Mesenchymal stem cell (in vitro differentiated cells and primary cell): ENCODE measurements around the gene TMEM134.

Experiments
- DNase-seq: peaks from one replicate; pipeline ENCODE4 v3.0.0-alpha.2; 2013
- H2AFZ ChIP-seq: one replicate; pipeline ENCODE4 v1.6.1; 2013; ENCODE audit warnings: low read depth, mild to moderate bottlenecking, control low read depth, inconsistent platforms, low read length, moderate library complexity
- H2AK5ac ChIP-seq: 2 replicates; pipeline ENCODE4 v1.6.1; 2013; ENCODE audit warnings: low read length, moderate library complexity, mild to moderate bottlenecking, inconsistent platforms; ENCODE audit not compliant: severe bottlenecking
- H2BK120ac ChIP-seq: one replicate; pipeline ENCODE4 v1.6.1; 2013; ENCODE audit warnings: low read depth, mild to moderate bottlenecking, inconsistent platforms, low read length, moderate library complexity
- H2BK12ac ChIP-seq, 2 experiments: one replicate each; pipeline ENCODE4 v1.6.1; 2013; ENCODE audit warnings: inconsistent platforms in 2 of 2, low read length in 2 of 2, mild to moderate bottlenecking in 2 of 2, moderate library complexity in 2 of 2, control low read depth in 1 of 2
- H2BK15ac ChIP-seq: one replicate; pipeline ENCODE4 v1.6.1; 2013; ENCODE audit warnings: mild to moderate bottlenecking, low read depth, inconsistent platforms; ENCODE audit not compliant: poor library complexity, severe bottlenecking
- H2BK5ac ChIP-seq: 2 replicates; pipeline ENCODE4 v1.6.1; 2013; ENCODE audit warnings: low read depth, mild to moderate bottlenecking, low read length, control low read depth, inconsistent platforms; ENCODE audit not compliant: poor library complexity, severe bottlenecking
- H3K14ac ChIP-seq, 2 experiments: one replicate each; pipeline ENCODE4 v1.6.1; 2013; ENCODE audit warnings: inconsistent platforms in 2 of 2, low read length in 2 of 2, control low read depth in 1 of 2, mild to moderate bottlenecking in 1 of 2, moderate library complexity in 1 of 2
- H3K18ac ChIP-seq, 2 experiments: one replicate each; pipeline ENCODE4 v1.6.1; 2013; ENCODE audit warnings: inconsistent platforms in 2 of 2, low read length in 2 of 2, control low read depth in 1 of 2, low read depth in 1 of 2, mild to moderate bottlenecking in 1 of 2
- H3K23ac ChIP-seq, 2 experiments: one replicate each; pipeline ENCODE4 v1.6.1; 2013; ENCODE audit warnings: inconsistent platforms in 2 of 2, low read length in 2 of 2, mild to moderate bottlenecking in 2 of 2, moderate library complexity in 2 of 2, control low read depth in 1 of 2
- H3K27ac ChIP-seq: 2 replicates; pipeline ENCODE4 v1.5.1; 2013; ENCODE audit warnings: mild to moderate bottlenecking, moderate library complexity, low read length, control low read depth, inconsistent platforms; ENCODE audit not compliant: poor library complexity, severe bottlenecking
- H3K27me3 ChIP-seq, 2 experiments: 2 replicates each; pipeline versions ENCODE4 v1.6.1 to v1.7.0; 2013; ENCODE audit warnings: low read length in 2 of 2, mild to moderate bottlenecking in 2 of 2, moderate library complexity in 2 of 2, control low read depth in 1 of 2, inconsistent platforms in 1 of 2; ENCODE audit not compliant: control insufficient read depth in 1 of 2, insufficient read depth in 1 of 2
- H3K36me3 ChIP-seq, 2 experiments: 2 replicates each; pipeline versions ENCODE4 v1.6.1 to v1.7.0; 2013; ENCODE audit warnings: low read length in 2 of 2, control low read depth in 1 of 2, inconsistent platforms in 1 of 2, low read depth in 1 of 2, mild to moderate bottlenecking in 1 of 2; ENCODE audit not compliant: insufficient read depth in 2 of 2, control insufficient read depth in 1 of 2
- H3K4ac ChIP-seq, 2 experiments: one replicate each; pipeline ENCODE4 v1.6.1; 2013; ENCODE audit warnings: inconsistent platforms in 2 of 2, low read length in 2 of 2, mild to moderate bottlenecking in 2 of 2, moderate library complexity in 2 of 2, control low read depth in 1 of 2, low read depth in 1 of 2
- H3K4me1 ChIP-seq: 2 replicates; pipeline ENCODE4 v1.6.1; 2013; ENCODE audit warnings: low read depth, low read length, control low read depth; ENCODE audit not compliant: control insufficient read depth, insufficient read depth
- H3K4me2 ChIP-seq: 2 replicates; pipeline ENCODE4 v1.6.1; 2013; ENCODE audit warnings: low read length, mild to moderate bottlenecking, inconsistent platforms; ENCODE audit not compliant: poor library complexity, severe bottlenecking
- H3K4me3 ChIP-seq, 2 experiments: 2 replicates each; pipeline versions ENCODE4 v1.5.1 to v1.7.0; 2013; ENCODE audit warnings: low read length in 2 of 2, mild to moderate bottlenecking in 2 of 2, control low read depth in 1 of 2, low read depth in 1 of 2; ENCODE audit not compliant: insufficient read depth in 1 of 2
- H3K79me1 ChIP-seq: replicated peaks from 2 replicates; pipeline ENCODE4 v1.6.1; 2013; ENCODE audit warnings: mild to moderate bottlenecking, control low read depth, low read length, inconsistent platforms; ENCODE audit not compliant: poor library complexity, severe bottlenecking
- H3K9ac ChIP-seq: 2 replicates; pipeline ENCODE4 v1.7.0; 2013; ENCODE audit warnings: mild to moderate bottlenecking, low read length, moderate library complexity
- H3K9me3 ChIP-seq: 2 replicates; pipeline ENCODE4 v1.7.0; 2013; ENCODE audit warnings: mild to moderate bottlenecking, low read length; ENCODE audit not compliant: control insufficient read depth
- H4K8ac ChIP-seq: one replicate; pipeline ENCODE4 v1.6.1; 2013; ENCODE audit warnings: inconsistent platforms, mild to moderate bottlenecking, low read length, moderate library complexity
- H4K91ac ChIP-seq: one replicate; pipeline ENCODE4 v1.6.1; 2013; ENCODE audit warnings: mild to moderate bottlenecking, low read length, inconsistent platforms
- WGBS: methylation state at CpG from one replicate; pipeline ENCODE4 v1.1.7; 2013; ENCODE audit warnings: mixed read lengths; 5-methylcytosine and 5-hydroxymethylcytosine counted together

TMEM134 gene

DNA sequence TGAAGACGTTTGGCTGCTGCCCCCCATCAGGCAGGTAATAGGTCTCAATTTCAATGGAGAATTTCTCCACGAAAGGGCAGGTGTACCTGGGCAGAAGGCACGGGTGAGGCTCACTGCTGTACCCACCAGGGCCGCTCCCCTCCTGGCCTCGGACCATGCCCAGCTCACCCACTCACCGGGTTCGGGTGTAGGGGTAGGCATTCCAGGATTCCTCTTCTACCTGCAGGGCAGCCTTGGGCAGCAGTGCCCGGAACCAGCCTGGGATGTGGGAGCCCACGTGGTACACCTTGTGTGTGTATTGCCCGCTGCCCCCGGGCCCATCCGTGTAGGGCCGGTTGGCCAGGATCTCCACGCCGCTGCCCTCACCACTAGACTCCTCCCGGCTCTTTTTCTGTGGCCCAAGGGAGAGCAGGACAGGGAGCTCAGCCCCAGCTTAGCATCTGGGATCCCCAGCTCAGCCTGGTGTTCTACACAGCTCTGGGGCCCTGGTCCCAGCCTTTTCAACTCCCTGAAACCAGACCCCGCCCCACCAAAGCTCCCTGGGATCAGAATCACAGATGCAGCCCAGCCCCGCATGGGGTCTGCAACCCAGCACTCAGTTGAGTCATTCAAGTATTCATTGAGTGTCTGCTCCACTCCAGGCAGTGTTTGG lies 33.4 kb upstream of the TMEM134 start:
- peaks cover 33% of the 10 kb centered on the region for H3K79me1 ChIP-seq
- no peaks in the 10 kb centered on the region for H3K9me3 ChIP-seq
- DNase-seq = no peak
- H3K27ac ChIP-seq = no peak overlapping the region
- H3K9ac ChIP-seq = no peak overlapping the region
- H3K4me2 ChIP-seq = no peak overlapping the region
- H2AK5ac ChIP-seq = no peak overlapping the region
- no peaks in the 10 kb centered on the region for H3K27me3 ChIP-seq
- no peak overlapping the region for H3K14ac ChIP-seq
- H4K91ac ChIP-seq = no peak overlapping the region
- no peak overlapping the region for H3K18ac ChIP-seq
- no peak overlapping the region for H2BK120ac ChIP-seq
- no peak overlapping the region for H2BK15ac ChIP-seq
- H2BK5ac ChIP-seq = no peak overlapping the region
- H3K4me3 ChIP-seq = no peak overlapping the region
- 96% methylated on average over 18 of the region's 18 CpGs for WGBS
- no peak overlapping the region for H2AFZ ChIP-seq
- no peak overlapping the region for H2BK12ac ChIP-seq
- H3K36me3 ChIP-seq = peaks cover 6 to 69% of the 10 kb centered on the region in 2 experiments
- H4K8ac ChIP-seq = no peak overlapping the region
- H3K4me1 ChIP-seq = peaks cover 49% of the 10 kb centered on the region
- no peak overlapping the region for H3K23ac ChIP-seq
- H3K4ac ChIP-seq = no peak overlapping the region

DNA sequence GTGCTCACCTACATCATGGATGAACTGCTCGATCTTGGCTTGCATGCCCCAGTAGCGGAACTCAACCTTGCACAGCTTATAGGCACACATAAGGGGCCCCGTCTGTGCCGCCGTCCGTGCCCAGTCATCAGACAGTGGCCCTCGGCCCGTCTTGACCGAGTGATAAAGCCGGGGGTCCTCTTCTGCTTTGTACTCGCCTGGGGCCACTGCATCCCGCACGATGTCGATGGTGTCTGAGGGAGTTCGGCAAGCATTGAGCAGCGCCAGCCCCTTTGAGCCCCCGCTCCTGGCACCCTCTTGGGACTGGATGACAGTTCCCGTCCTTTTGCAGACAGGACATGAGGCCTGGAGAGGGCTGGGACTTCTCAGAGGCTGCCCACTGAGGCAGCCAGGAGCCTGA lies 32.8 kb upstream of the TMEM134 start:
- no peak overlapping the region for H3K18ac ChIP-seq
- H2BK15ac ChIP-seq = no peak overlapping the region
- H3K4me3 ChIP-seq = no peak overlapping the region
- H2BK12ac ChIP-seq = no peak overlapping the region
- H3K27ac ChIP-seq = no peak overlapping the region
- no peak overlapping the region for H3K9ac ChIP-seq
- peaks cover 6 to 71% of the 10 kb centered on the region in 2 experiments for H3K36me3 ChIP-seq
- H2BK120ac ChIP-seq = no peak overlapping the region
- WGBS = 96% methylated on average over 18 of the region's 18 CpGs
- H3K9me3 ChIP-seq = no peaks in the 10 kb centered on the region
- H3K79me1 ChIP-seq = peaks cover 38% of the 10 kb centered on the region
- no peak overlapping the region for H3K4ac ChIP-seq
- H3K14ac ChIP-seq = no peak overlapping the region
- H2AK5ac ChIP-seq = no peak overlapping the region
- no peak overlapping the region for H4K8ac ChIP-seq
- peaks cover 47% of the 10 kb centered on the region for H3K4me1 ChIP-seq
- no peak overlapping the region for H3K4me2 ChIP-seq
- H3K27me3 ChIP-seq = no peaks in the 10 kb centered on the region
- DNase-seq = no peak
- no peak overlapping the region for H2BK5ac ChIP-seq
- no peak overlapping the region for H2AFZ ChIP-seq
- no peak overlapping the region for H3K23ac ChIP-seq
- no peak overlapping the region for H4K91ac ChIP-seq

DNA sequence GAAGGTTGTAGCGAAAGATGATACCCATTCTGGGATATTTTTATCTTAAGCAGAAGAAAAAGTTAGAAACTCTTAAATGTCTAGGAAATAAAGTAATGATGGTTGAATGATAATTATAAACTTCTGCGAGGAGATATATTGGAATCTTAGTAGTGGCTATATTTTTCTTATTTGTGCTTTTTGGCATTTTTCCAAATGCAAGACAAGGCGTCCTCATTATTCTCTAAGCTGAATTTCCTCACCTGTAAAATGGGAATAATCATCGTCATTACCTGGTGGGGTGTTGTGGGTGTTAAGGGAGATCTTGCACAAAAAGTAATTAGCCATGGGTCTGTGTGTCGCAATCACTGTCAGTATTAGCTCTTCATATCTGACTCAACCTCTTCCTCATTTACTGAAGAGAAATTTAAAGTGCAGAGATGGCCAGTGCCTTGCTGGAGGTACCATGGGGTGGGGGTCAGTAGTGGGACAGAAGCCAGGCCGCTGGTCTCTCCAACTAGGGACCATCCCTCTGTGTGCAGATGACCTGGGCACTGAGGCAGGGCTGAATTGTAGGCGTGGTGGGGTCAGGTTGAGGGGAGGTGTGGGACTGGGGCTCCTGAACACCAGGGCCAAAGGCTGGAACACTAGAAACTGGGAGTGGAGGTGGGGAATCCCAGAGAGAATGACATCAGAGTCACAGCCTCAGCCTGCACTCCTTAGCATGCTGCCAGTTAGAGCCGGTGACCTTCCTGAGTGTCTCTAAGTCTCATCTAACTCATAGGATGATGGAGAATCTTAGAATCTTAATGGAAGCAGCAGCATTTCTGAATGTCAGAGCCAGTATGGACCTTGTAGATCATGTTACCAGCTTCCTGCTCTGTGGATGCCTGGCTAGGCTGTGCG lies 32.0 kb upstream of the TMEM134 start:
- Histone ChIP-seq H3K18ac (no peak overlapping the region), H3K4ac (no peak overlapping the region), H2AK5ac (no peak overlapping the region), H3K9me3 (no peaks in the 10 kb centered on the region), H3K14ac (no peak overlapping the region), H2BK120ac (no peak overlapping the region), H3K36me3 (peaks cover 6 to 71% of the 10 kb centered on the region in 2 experiments), H2BK15ac (no peak overlapping the region), H2BK5ac (no peak overlapping the region), H4K8ac (no peak overlapping the region), H2AFZ (no peak overlapping the region), H2BK12ac (no peak overlapping the region), H4K91ac (no peak overlapping the region), H3K79me1 (peaks cover 42% of the 10 kb centered on the region), H3K27me3 (no peaks in the 10 kb centered on the region), H3K4me2 (no peak overlapping the region), H3K4me3 (no peak overlapping the region), H3K9ac (no peak overlapping the region), H3K4me1 (peaks cover 40% of the 10 kb centered on the region), H3K27ac (no peak overlapping the region), H3K23ac (no peak overlapping the region)
- no peak for DNase-seq
- 98% methylated on average over 6 of the region's 9 CpGs for WGBS

DNA sequence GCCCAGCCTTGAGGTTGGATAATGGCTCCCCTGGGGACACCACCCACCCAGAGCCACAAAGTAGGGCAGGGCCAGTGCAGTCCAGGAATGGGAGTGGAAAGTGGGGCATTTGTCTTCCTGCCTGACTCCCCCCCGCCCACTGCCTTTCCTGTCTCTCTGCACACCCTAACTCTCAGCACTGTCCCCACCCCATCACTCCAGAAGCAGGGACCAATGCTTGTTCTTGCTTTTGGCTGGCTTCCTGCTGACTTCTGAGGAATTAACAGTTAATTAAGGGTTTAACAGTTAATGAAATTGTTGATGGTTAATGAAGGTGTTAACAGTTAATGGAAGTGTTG lies 31.4 kb upstream of the TMEM134 start:
- Histone ChIP-seq H2BK12ac (no peak overlapping the region), H3K9ac (no peak overlapping the region), H3K27ac (no peak overlapping the region), H3K4me1 (peaks cover 33% of the 10 kb centered on the region), H2AFZ (no peak overlapping the region), H3K18ac (no peak overlapping the region), H3K4me3 (no peak overlapping the region), H3K4me2 (no peak overlapping the region), H3K23ac (no peak overlapping the region), H4K8ac (no peak overlapping the region), H3K79me1 (peaks cover 47% of the 10 kb centered on the region), H3K9me3 (no peaks in the 10 kb centered on the region), H3K4ac (no peak overlapping the region), H2BK15ac (no peak overlapping the region), H4K91ac (no peak overlapping the region), H3K27me3 (no peaks in the 10 kb centered on the region), H3K36me3 (peaks cover 6 to 77% of the 10 kb centered on the region in 2 experiments), H2BK120ac (no peak overlapping the region), H3K14ac (no peak overlapping the region), H2AK5ac (no peak overlapping the region), H2BK5ac (no peak overlapping the region)
- 100% methylated on average over 1 of the region's 1 CpG for WGBS
- no peak for DNase-seq
